Measurements from ENCODE around the gene PEAR1.

Gene PEAR1

GRCh38 chr1:156853761-156854160 lies 39.8 kb upstream of the PEAR1 start:
- no peak for DNase-seq (ENCODE audit: low read depth)
- in situ Hi-C loops (cut with HindIII; ENCODE audit: low sequenced_read_pairs) = no loop called here
- no peak overlapping the region for H3K4me3 ChIP-seq (ENCODE audit: low read depth, low read length)
- no peak for TF ChIP-seq CTCF (IDR thresholded peaks at IDR 0.05; ENCODE audit: low read depth, low read length, missing control alignments)

GRCh38 chr1:156854634-156855033 lies 38.9 kb upstream of the PEAR1 start:
- in situ Hi-C loops (cut with HindIII; ENCODE audit: low sequenced_read_pairs) = loop anchor here (5.0 kb wide), 1 partner anchor 137 kb away; no protein-coding TSS in a partner anchor
- no peak overlapping the region for H3K4me3 ChIP-seq (ENCODE audit: low read depth, low read length)
- peak; percentile 10 for TF ChIP-seq CTCF (IDR thresholded peaks at IDR 0.05; ENCODE audit: low read depth, low read length, missing control alignments)
- no peak for DNase-seq (ENCODE audit: low read depth)

- DNase-seq (ENCODE audit: low read depth) = no peak
- TF ChIP-seq CTCF (IDR thresholded peaks at IDR 0.05; ENCODE audit: low read depth, low read length, missing control alignments) = no peak
These were observed 37.2 kb upstream of the PEAR1 start for GRCh38 chr1:156856282-156856785.

GRCh38 chr1:156857532-156857931 lies 36.0 kb upstream of the PEAR1 start:
- DNase-seq (ENCODE audit: low read depth) = no peak
- H3K4me3 ChIP-seq (ENCODE audit: low read depth, low read length) = no peak overlapping the region
- in situ Hi-C loops (cut with HindIII; ENCODE audit: low sequenced_read_pairs) = loop anchor here (5.0 kb wide), 1 partner anchor 140 kb away; no protein-coding TSS in a partner anchor
- no peak for TF ChIP-seq CTCF (IDR thresholded peaks at IDR 0.05; ENCODE audit: low read depth, low read length, missing control alignments)

More at GRCh38 chr1:156856282-156856785, 37.2 kb upstream of the PEAR1 start:
- in situ Hi-C loops (cut with HindIII; ENCODE audit: low sequenced_read_pairs) = loop anchor here (5.0 kb wide), 1 partner anchor 139 kb away; no protein-coding TSS in a partner anchor
- H3K4me3 ChIP-seq (ENCODE audit: low read depth, low read length) = no peak overlapping the region

GRCh38 chr1:156858555-156858956 lies 35.0 kb upstream of the PEAR1 start:
- TF ChIP-seq CTCF (IDR thresholded peaks at IDR 0.05; ENCODE audit: low read depth, low read length, missing control alignments) = no peak
- peak overlapping the region; percentile 33 for H3K4me3 ChIP-seq (ENCODE audit: low read depth, low read length)
- DNase-seq (ENCODE audit: low read depth) = no peak
- in situ Hi-C loops (cut with HindIII; ENCODE audit: low sequenced_read_pairs) = loop anchor here (5.0 kb wide), 1 partner anchor 141 kb away; no protein-coding TSS in a partner anchor

- DNase-seq (ENCODE audit: low read depth) = no peak
- in situ Hi-C loops (cut with HindIII; ENCODE audit: low sequenced_read_pairs) = loop anchor here (5.0 kb wide), 1 partner anchor 142 kb away; no protein-coding TSS in a partner anchor
- TF ChIP-seq CTCF (IDR thresholded peaks at IDR 0.05; ENCODE audit: low read depth, low read length, missing control alignments) = no peak
- H3K4me3 ChIP-seq (ENCODE audit: low read depth, low read length) = peak within 1 kb of the TSS; percentile 33
These were observed 34.5 kb upstream of the PEAR1 start, which contains the start of gene INSRR for GRCh38 chr1:156858959-156859522. TSS of gene INSRR (minus strand) at chr1:156859117. CDS start at chr1:156858621, 496 bp downstream.

Data from astrocyte of the cerebellum (primary cell).